Measurements from ENCODE around the gene ANKRD49.

DNA sequence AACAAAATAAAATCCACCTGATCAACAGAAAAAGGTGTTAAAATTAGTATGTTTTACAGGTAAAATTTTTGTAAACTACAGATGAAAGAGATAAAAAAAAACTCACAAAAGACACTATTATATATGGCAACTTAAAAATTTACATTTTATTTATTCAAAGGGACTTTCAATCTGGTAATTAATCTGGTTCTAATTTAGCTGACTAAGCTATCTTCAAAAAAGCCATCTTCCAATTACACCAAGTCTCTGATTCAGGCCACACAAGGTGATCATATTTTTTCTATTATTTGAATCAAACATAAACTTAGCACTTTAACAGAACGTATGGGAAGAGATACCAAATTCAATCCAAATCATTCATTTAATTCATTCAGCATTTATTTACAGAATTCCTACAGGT lies 7.7 kb upstream of the ANKRD49 start:
- TF ChIP-seq, protein P1, sequence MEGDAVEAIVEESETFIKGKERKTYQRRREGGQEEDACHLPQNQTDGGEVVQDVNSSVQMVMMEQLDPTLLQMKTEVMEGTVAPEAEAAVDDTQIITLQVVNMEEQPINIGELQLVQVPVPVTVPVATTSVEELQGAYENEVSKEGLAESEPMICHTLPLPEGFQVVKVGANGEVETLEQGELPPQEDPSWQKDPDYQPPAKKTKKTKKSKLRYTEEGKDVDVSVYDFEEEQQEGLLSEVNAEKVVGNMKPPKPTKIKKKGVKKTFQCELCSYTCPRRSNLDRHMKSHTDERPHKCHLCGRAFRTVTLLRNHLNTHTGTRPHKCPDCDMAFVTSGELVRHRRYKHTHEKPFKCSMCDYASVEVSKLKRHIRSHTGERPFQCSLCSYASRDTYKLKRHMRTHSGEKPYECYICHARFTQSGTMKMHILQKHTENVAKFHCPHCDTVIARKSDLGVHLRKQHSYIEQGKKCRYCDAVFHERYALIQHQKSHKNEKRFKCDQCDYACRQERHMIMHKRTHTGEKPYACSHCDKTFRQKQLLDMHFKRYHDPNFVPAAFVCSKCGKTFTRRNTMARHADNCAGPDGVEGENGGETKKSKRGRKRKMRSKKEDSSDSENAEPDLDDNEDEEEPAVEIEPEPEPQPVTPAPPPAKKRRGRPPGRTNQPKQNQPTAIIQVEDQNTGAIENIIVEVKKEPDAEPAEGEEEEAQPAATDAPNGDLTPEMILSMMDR (IDR thresholded peaks at IDR 0.05), result no peak
- TF ChIP-seq POLR2A (IDR thresholded peaks at IDR 0.05) (no peak), EP300 (IDR thresholded peaks at IDR 0.05) (no peak)

Data from gastroesophageal sphincter (tissue), 3 donors.